Astrocyte (in vitro differentiated cells and primary cell): ENCODE measurements around the gene GNAI2. TPM values are rescaled to one million over a fixed set of nuclear protein-coding genes. Genes with fewer than 3 reads are reported as not detected.
A peak's percentile ranks its signal among the peaks of the same experiment; 100 is the strongest.

Experiments
- DNase-seq: peaks from one replicate; pipeline ENCODE4 v3.0.0-alpha.2; 2010; ENCODE audit warnings: low read depth
- FAIRE-seq: peaks from 2 replicates; lab custom pipeline; 2011; peaks lifted over from hg19 to GRCh38; lab: Jason Lieb, UNC
- H2AFZ ChIP-seq: 2 replicates; pipeline ENCODE4 v1.6.0; 2012; ENCODE audit warnings: low read depth, low read length, inconsistent platforms
- H3K27ac ChIP-seq: 2 replicates; pipeline ENCODE4 v1.5.1; 2011; ENCODE audit warnings: low read depth, low read length, inconsistent platforms
- H3K27me3 ChIP-seq: 2 replicates; pipeline ENCODE4 v1.6.0; 2011; ENCODE audit warnings: low read length, inconsistent platforms; ENCODE audit not compliant: insufficient read depth
- H3K36me3 ChIP-seq: 2 replicates; pipeline ENCODE4 v1.5.1; 2011; ENCODE audit warnings: low read length, inconsistent platforms; ENCODE audit not compliant: insufficient read depth
- H3K4me1 ChIP-seq: 2 replicates; pipeline ENCODE4 v1.5.1; 2011; ENCODE audit warnings: low read length, inconsistent platforms; ENCODE audit not compliant: insufficient read depth
- H3K4me2 ChIP-seq: 2 replicates; pipeline ENCODE4 v1.6.0; 2012; ENCODE audit warnings: low read length, inconsistent platforms
- H3K4me3 ChIP-seq: 2 replicates; pipeline ENCODE4 v1.5.1; 2011; ENCODE audit warnings: low read depth, mild to moderate bottlenecking, low read length, inconsistent platforms; ENCODE audit not compliant: insufficient read depth
- H3K79me2 ChIP-seq: 2 replicates; pipeline ENCODE4 v1.6.0; 2012; ENCODE audit warnings: mild to moderate bottlenecking, low read length, inconsistent platforms; ENCODE audit not compliant: insufficient read depth
- H3K9ac ChIP-seq: 2 replicates; pipeline ENCODE4 v1.6.0; 2012; ENCODE audit warnings: mild to moderate bottlenecking, low read length, inconsistent platforms
- H3K9me3 ChIP-seq: 2 replicates; pipeline ENCODE4 v1.5.1; 2012; ENCODE audit warnings: low read depth, mild to moderate bottlenecking, low read length, inconsistent platforms; ENCODE audit not compliant: insufficient read depth
- H4K20me1 ChIP-seq: 2 replicates; pipeline ENCODE4 v1.6.0; 2012; ENCODE audit warnings: low read length, inconsistent platforms; ENCODE audit not compliant: insufficient read depth
- H3K27ac Mint-ChIP-seq: one replicate; pipeline ENCODE4 v1.8.0; 2021; ENCODE audit warnings: mild to moderate bottlenecking, mixed read lengths; ENCODE audit not compliant: unreplicated experiment
- H3K27me3 Mint-ChIP-seq: one replicate; pipeline ENCODE4 v1.8.0; 2021; ENCODE audit warnings: low read depth, mixed read lengths; ENCODE audit not compliant: unreplicated experiment
- H3K36me3 Mint-ChIP-seq: one replicate; pipeline ENCODE4 v1.8.0; 2021; ENCODE audit warnings: low read depth, mixed read lengths; ENCODE audit not compliant: unreplicated experiment
- H3K4me1 Mint-ChIP-seq: one replicate; pipeline ENCODE4 v1.8.0; 2021; ENCODE audit warnings: low read depth, mixed read lengths; ENCODE audit not compliant: unreplicated experiment
- H3K4me3 Mint-ChIP-seq: one replicate; pipeline ENCODE4 v1.8.0; 2021; ENCODE audit warnings: mild to moderate bottlenecking, moderate library complexity, mixed read lengths; ENCODE audit not compliant: unreplicated experiment
- H3K9me3 Mint-ChIP-seq: one replicate; pipeline ENCODE4 v1.8.0; 2021; ENCODE audit warnings: mild to moderate bottlenecking, mixed read lengths; ENCODE audit not compliant: unreplicated experiment
- EZH2 ChIP-seq: IDR thresholded peaks from 2 replicates; pipeline ENCODE4 v1.6.1; 2012; ENCODE audit warnings: mild to moderate bottlenecking, low read length, inconsistent platforms; ENCODE audit not compliant: insufficient read depth
- total RNA-seq: library from RNA; stranded (reverse); gene quantifications from 2 replicates; pipeline ENCODE4 v1.2.1, GENCODE V29; 2021
- TF ChIP-seq, protein P1 (sequence below): IDR thresholded peaks from 2 replicates; pipeline ENCODE4 v1.5.1; 2011; ENCODE audit warnings: low read depth, mild to moderate bottlenecking, inconsistent platforms, low read length, moderate library complexity; ENCODE audit not compliant: insufficient read depth

GNAI2 gene
- total RNA-seq, 1 donor from 2014 or later, result 381 TPM

DNA sequence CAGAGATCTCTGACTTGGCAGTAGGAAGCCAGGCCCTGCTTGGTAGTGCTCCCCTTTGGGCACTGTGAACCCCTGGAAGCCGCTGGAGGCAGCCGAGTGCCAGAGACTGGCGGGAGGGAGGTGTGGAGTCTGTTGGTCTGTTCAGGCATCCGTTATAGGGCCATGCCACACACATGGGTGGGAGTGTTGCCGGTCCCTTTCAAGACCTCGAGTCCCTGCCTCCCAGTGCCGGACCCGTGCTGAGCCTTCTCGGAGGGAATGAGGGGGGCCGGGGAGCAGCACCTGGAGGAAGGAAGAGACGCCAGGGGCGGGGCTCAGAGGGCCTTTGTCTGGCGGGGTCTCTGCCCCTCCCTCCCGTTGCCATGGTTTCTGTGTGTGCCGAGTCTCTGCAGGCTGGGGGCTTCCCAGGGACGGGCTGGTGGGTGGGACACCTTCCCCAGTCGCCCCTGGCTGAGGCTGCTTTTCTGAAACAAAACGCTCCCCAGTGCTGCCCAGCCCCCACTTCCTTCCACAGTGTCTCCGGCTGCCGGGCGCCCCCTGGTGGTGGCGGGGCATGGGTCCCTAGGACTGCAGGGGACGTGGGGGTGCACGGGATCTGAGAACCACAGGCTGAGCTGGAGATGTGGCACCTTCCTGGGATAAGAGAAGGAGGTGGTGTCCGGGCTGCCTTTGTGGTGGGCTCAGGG lies 10.0 kb downstream of the GNAI2 start:
- peaks cover 93% of the 10 kb centered on the region for H3K79me2 ChIP-seq
- peaks cover 80% of the 10 kb centered on the region for H3K4me1 ChIP-seq
- peaks cover 74% of the 10 kb centered on the region for H4K20me1 ChIP-seq
- peaks cover 3% of the 10 kb centered on the region for H3K36me3 ChIP-seq
- Mint-ChIP-seq H3K4me3 (peak overlapping the region; percentile 45), H3K36me3 (peaks cover 8% of the 10 kb centered on the region), H3K27ac (peak overlapping the region; percentile 99), H3K27me3 (no peaks in the 10 kb centered on the region), H3K4me1 (peaks cover 57% of the 10 kb centered on the region), H3K9me3 (no peaks in the 10 kb centered on the region)
- no peak for DNase-seq
- TF ChIP-seq, protein P1, sequence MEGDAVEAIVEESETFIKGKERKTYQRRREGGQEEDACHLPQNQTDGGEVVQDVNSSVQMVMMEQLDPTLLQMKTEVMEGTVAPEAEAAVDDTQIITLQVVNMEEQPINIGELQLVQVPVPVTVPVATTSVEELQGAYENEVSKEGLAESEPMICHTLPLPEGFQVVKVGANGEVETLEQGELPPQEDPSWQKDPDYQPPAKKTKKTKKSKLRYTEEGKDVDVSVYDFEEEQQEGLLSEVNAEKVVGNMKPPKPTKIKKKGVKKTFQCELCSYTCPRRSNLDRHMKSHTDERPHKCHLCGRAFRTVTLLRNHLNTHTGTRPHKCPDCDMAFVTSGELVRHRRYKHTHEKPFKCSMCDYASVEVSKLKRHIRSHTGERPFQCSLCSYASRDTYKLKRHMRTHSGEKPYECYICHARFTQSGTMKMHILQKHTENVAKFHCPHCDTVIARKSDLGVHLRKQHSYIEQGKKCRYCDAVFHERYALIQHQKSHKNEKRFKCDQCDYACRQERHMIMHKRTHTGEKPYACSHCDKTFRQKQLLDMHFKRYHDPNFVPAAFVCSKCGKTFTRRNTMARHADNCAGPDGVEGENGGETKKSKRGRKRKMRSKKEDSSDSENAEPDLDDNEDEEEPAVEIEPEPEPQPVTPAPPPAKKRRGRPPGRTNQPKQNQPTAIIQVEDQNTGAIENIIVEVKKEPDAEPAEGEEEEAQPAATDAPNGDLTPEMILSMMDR, result peak; percentile 85
- TF ChIP-seq EZH2, result no peak
- peak overlapping the region; percentile 27 for H2AFZ ChIP-seq
- no peaks in the 10 kb centered on the region for H3K9me3 ChIP-seq
- H3K9ac ChIP-seq, result peak overlapping the region; percentile 78
- H3K27ac ChIP-seq, result peak overlapping the region; percentile 91
- peak overlapping the region; percentile 85 for H3K4me2 ChIP-seq
- no peak for FAIRE-seq
- H3K27me3 ChIP-seq, result no peaks in the 10 kb centered on the region
- peak overlapping the region; percentile 35 for H3K4me3 ChIP-seq

DNA sequence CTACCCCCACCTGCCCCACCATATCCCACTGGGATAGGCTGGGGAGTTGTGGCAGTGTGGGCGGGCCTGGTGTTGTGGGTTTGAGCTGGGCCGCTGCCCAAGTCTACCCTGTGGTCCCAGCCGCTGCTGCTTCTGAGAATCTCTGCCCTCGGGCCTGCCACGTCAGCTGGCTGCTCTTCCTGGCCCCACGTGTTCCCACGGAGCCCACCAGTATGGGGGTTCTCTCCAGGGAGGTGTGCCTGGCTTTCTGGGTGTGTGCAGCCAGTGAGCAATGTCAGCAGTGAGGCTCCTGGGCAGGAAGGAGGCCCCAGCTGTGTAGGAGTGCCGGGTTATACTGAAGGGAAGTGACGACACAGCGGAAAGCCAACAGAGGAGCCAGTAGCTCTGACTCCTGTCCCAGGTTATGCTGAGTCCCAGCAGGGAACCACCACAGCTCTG lies 10.5 kb downstream of the GNAI2 start:
- Histone ChIP-seq H3K27ac (peak overlapping the region; percentile 91), H3K4me1 (peaks cover 80% of the 10 kb centered on the region), H4K20me1 (peaks cover 74% of the 10 kb centered on the region), H3K4me3 (peak overlapping the region; percentile 35), H3K9me3 (no peaks in the 10 kb centered on the region), H3K36me3 (peaks cover 3% of the 10 kb centered on the region), H3K4me2 (peak overlapping the region; percentile 85), H3K79me2 (peaks cover 93% of the 10 kb centered on the region), H3K9ac (peak overlapping the region; percentile 78), H2AFZ (peak overlapping the region; percentile 12), H3K27me3 (no peaks in the 10 kb centered on the region)
- no peaks in the 10 kb centered on the region for H3K9me3 Mint-ChIP-seq
- peaks cover 56% of the 10 kb centered on the region for H3K4me1 Mint-ChIP-seq
- DNase-seq, result peak; percentile 96
- FAIRE-seq, result peak; percentile 94
- H3K36me3 Mint-ChIP-seq, result peaks cover 12% of the 10 kb centered on the region
- TF ChIP-seq, protein P1, result no peak
- no peak for TF ChIP-seq EZH2
- H3K4me3 Mint-ChIP-seq, result peak overlapping the region; percentile 64
- no peaks in the 10 kb centered on the region for H3K27me3 Mint-ChIP-seq
- peak overlapping the region; percentile 99 for H3K27ac Mint-ChIP-seq

DNA sequence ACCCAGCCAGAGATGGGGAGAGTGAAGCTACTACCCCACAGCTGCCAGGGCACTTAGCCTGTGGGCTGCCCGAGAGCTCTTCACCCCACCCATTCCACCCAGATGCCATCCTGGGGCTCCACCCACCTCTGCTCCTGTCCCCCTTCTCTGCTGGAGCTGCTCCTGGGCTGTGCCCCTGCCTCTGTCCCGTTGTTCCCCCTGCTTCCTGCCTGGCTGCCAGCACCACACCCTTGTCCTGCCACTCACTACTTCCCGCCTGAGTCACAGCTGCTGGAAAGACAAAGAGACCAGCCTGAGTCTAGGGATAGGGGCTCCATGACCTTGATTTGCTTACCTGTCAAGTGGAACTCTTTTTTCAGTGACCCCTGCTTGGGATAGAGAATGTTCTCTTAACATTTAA lies 12.4 kb downstream of the GNAI2 start:
- Mint-ChIP-seq H3K9me3 (no peaks in the 10 kb centered on the region), H3K4me1 (peaks cover 57% of the 10 kb centered on the region), H3K4me3 (no peak overlapping the region), H3K36me3 (peaks cover 10% of the 10 kb centered on the region), H3K27ac (peak overlapping the region; percentile 62), H3K27me3 (no peaks in the 10 kb centered on the region)
- Histone ChIP-seq H3K9ac (peak overlapping the region; percentile 78), H3K27me3 (no peaks in the 10 kb centered on the region), H3K79me2 (peaks cover 93% of the 10 kb centered on the region), H3K27ac (peak overlapping the region; percentile 62), H3K4me2 (peak overlapping the region; percentile 57), H4K20me1 (peaks cover 75% of the 10 kb centered on the region), H3K36me3 (peaks cover 6% of the 10 kb centered on the region), H3K4me3 (no peak overlapping the region), H3K4me1 (peaks cover 78% of the 10 kb centered on the region), H3K9me3 (no peaks in the 10 kb centered on the region), H2AFZ (no peak overlapping the region)
- TF ChIP-seq, protein P1, result no peak
- TF ChIP-seq EZH2, result no peak
- FAIRE-seq, result no peak
- DNase-seq, result no peak
